HL-60 (cell line): ENCODE measurements around the gene AMZ2.
"Not testable (repeated sequence)": the region's sequence is repeated elsewhere in the genome, so short reads cannot be mapped to it uniquely, and the experiment has no call there.

ENCODE experiments used
- DNase-seq, 2 experiments: peaks; one replicate each; pipeline ENCODE4 v3.0.0-alpha.2; 2010 to 2020; ENCODE audit warnings: low read depth in 1 of 2, low spot score in 1 of 2
- H3K27ac ChIP-seq: fragments of 250-450 bp; sonication (Bioruptor Pico); replicated peaks from 2 replicates; pipeline ENCODE4 v1.5.1; 2020; ENCODE audit warnings: mild to moderate bottlenecking, moderate library complexity
- H3K27me3 ChIP-seq: fragments of 250-450 bp; sonication (Bioruptor Pico); 2 replicates; pipeline ENCODE4 v1.5.1; 2021; ENCODE audit warnings: mild to moderate bottlenecking, moderate library complexity; ENCODE audit not compliant: insufficient read depth, poor library complexity, severe bottlenecking
- H3K4me3 ChIP-seq: replicated peaks from 2 replicates; pipeline ENCODE4 v1.5.1; 2011; ENCODE audit warnings: mild to moderate bottlenecking, control low read depth, low read length; ENCODE audit not compliant: insufficient read depth
- CTCF ChIP-seq: IDR thresholded peaks from one replicate; pipeline ENCODE4 v1.5.1; 2011; ENCODE audit warnings: low read length, control low read depth, inconsistent platforms; ENCODE audit not compliant: insufficient read depth
- GABPA ChIP-seq: IDR thresholded peaks from 2 replicates; pipeline ENCODE4 v1.6.1; 2012; ENCODE audit warnings: low read depth
- POLR2AphosphoS5 ChIP-seq: IDR thresholded peaks from 2 replicates; pipeline ENCODE4 v1.6.1; 2012; ENCODE audit warnings: low read depth
- SPI1 ChIP-seq: IDR thresholded peaks from 2 replicates; pipeline ENCODE4 v1.6.1; 2012; ENCODE audit warnings: low read depth, mild to moderate bottlenecking, borderline replicate concordance
- TF ChIP-seq, protein P1 (sequence below): IDR thresholded peaks from 2 replicates; pipeline ENCODE4 v1.6.1; 2012; ENCODE audit warnings: low read depth; ENCODE audit not compliant: insufficient replicate concordance

Gene AMZ2

GRCh38 chr17:68200689-68201417 is 47.0 kb upstream of the AMZ2 start:
- Histone ChIP-seq H3K4me3 (0 out of 2 replicates have a peak overlapping the region, but pooled peaks have one; percentile 4), H3K27me3 (peaks cover 50% of the 10 kb centered on the region), H3K27ac (no peak overlapping the region)
- 0 out of 2 replicates have a peak, but pooled peaks have one; percentile 12 for TF ChIP-seq GABPA
- peak; percentile 88 for TF ChIP-seq CTCF
- TF ChIP-seq, protein P1, sequence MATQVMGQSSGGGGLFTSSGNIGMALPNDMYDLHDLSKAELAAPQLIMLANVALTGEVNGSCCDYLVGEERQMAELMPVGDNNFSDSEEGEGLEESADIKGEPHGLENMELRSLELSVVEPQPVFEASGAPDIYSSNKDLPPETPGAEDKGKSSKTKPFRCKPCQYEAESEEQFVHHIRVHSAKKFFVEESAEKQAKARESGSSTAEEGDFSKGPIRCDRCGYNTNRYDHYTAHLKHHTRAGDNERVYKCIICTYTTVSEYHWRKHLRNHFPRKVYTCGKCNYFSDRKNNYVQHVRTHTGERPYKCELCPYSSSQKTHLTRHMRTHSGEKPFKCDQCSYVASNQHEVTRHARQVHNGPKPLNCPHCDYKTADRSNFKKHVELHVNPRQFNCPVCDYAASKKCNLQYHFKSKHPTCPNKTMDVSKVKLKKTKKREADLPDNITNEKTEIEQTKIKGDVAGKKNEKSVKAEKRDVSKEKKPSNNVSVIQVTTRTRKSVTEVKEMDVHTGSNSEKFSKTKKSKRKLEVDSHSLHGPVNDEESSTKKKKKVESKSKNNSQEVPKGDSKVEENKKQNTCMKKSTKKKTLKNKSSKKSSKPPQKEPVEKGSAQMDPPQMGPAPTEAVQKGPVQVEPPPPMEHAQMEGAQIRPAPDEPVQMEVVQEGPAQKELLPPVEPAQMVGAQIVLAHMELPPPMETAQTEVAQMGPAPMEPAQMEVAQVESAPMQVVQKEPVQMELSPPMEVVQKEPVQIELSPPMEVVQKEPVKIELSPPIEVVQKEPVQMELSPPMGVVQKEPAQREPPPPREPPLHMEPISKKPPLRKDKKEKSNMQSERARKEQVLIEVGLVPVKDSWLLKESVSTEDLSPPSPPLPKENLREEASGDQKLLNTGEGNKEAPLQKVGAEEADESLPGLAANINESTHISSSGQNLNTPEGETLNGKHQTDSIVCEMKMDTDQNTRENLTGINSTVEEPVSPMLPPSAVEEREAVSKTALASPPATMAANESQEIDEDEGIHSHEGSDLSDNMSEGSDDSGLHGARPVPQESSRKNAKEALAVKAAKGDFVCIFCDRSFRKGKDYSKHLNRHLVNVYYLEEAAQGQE, result no peak
- TF ChIP-seq SPI1, result peak; percentile 6; the same call in 1 of the 2 replicates
- DNase-seq, result peak; percentile 28 to 65

- not testable (repeated sequence) for H3K4me3 ChIP-seq, DNase-seq, H3K27ac ChIP-seq
- peaks cover 46% of the 10 kb centered on the region for H3K27me3 ChIP-seq
Measured at GRCh38 chr17:68201418-68201771, 46.4 kb upstream of the AMZ2 start.

GRCh38 chr17:68202321-68202720 is 45.5 kb upstream of the AMZ2 start:
- not testable (repeated sequence) for DNase-seq, H3K4me3 ChIP-seq, H3K27ac ChIP-seq
- peaks cover 37% of the 10 kb centered on the region for H3K27me3 ChIP-seq

GRCh38 chr17:68204736-68205135 is 43.1 kb upstream of the AMZ2 start:
- H3K4me3 ChIP-seq, result peak overlapping the region; percentile 88
- H3K27me3 ChIP-seq, result peaks cover 17% of the 10 kb centered on the region
- DNase-seq, result no peak

More at GRCh38 chr17:68204736-68205135, 43.1 kb upstream of the AMZ2 start:
- TF ChIP-seq, protein P1, result no peak
- no peak for TF ChIP-seq CTCF
- no peak for TF ChIP-seq SPI1
- no peak for TF ChIP-seq POLR2AphosphoS5
- TF ChIP-seq GABPA, result no peak
- H3K27ac ChIP-seq, result no peak overlapping the region
